Testis (tissue), 2 donors: ENCODE data around the gene SLC12A1.

ENCODE experiments used
- CTCF ChIP-seq, 3 experiments: fragments of 450-650 bp in 2 of 3; fragments of 200-600 bp in 1 of 3; sonication (generic) in 1 of 3; IDR thresholded peaks; one replicate each; pipeline ENCODE4 v1.5.1; 2016 to 2019; ENCODE audit warnings: antibody characterized with exemption in 3 of 3, mild to moderate bottlenecking in 2 of 3, moderate library complexity in 1 of 3
- POLR2A ChIP-seq: fragments of 450-650 bp; IDR thresholded peaks from one replicate; pipeline ENCODE4 v1.6.1; 2017; ENCODE audit warnings: antibody characterized with exemption, mild to moderate bottlenecking, moderate library complexity

GRCh38 chr15:48309740-48310139 is 103.6 kb downstream of the SLC12A1 start:
- TF ChIP-seq CTCF (IDR thresholded peaks at IDR 0.05) (no peak), POLR2A (no peak)
